PC-3 (cell line): ENCODE results near the gene OR14A2.

Experiments used
- CTCF ChIP-seq: fragments of 300-600 bp; sonication (generic); conservative IDR thresholded peaks from 2 replicates; pipeline ENCODE4 v1.5.1; 2017; ENCODE audit warnings: antibody characterized with exemption, low read depth, mild to moderate bottlenecking, low read length
- EZH2 ChIP-seq: fragments of 300-600 bp; sonication (generic); IDR thresholded peaks from one replicate; pipeline ENCODE4 v1.6.1; 2017; ENCODE audit warnings: antibody characterized with exemption, mild to moderate bottlenecking, low read length; ENCODE audit not compliant: unreplicated experiment
- EZH2phosphoT487 ChIP-seq: fragments of 300-600 bp; sonication (generic); IDR thresholded peaks from 2 replicates; pipeline ENCODE4 v1.6.1; 2018; ENCODE audit warnings: mild to moderate bottlenecking, antibody characterized with exemption, low read length, borderline replicate concordance

- no peak for TF ChIP-seq CTCF
- no peak for TF ChIP-seq EZH2phosphoT487
- no peak for TF ChIP-seq EZH2
These were observed 7.2 kb downstream of the OR14A2 start for GRCh38 chr1:247740721-247741120.
